Dermis microvascular lymphatic vessel endothelial cell (primary cell): ENCODE data around the gene RAB11FIP3. TPM values are rescaled to one million over a fixed set of nuclear protein-coding genes. Genes with fewer than 3 reads are reported as not detected.
"Not testable (repeated sequence)": the region's sequence is repeated elsewhere in the genome, so short reads cannot be mapped to it uniquely, and the experiment has no call there.

Experiments used
- DNase-seq, 2 donors: peaks; one replicate each; pipeline versions ENCODE4 v3.0.0 to v3.0.0-alpha.2; 2010; ENCODE audit warnings: low read depth in 2 of 2
- total RNA-seq: library from RNA; depleted of rRNA; stranded (reverse); fragments of >200 nt; gene quantifications from 2 replicates; pipeline ENCODE4 v1.2.1, GENCODE V29; 2014

Gene RAB11FIP3
- total RNA-seq, 1 donor from 2014 or later: 19.0 TPM

DNA sequence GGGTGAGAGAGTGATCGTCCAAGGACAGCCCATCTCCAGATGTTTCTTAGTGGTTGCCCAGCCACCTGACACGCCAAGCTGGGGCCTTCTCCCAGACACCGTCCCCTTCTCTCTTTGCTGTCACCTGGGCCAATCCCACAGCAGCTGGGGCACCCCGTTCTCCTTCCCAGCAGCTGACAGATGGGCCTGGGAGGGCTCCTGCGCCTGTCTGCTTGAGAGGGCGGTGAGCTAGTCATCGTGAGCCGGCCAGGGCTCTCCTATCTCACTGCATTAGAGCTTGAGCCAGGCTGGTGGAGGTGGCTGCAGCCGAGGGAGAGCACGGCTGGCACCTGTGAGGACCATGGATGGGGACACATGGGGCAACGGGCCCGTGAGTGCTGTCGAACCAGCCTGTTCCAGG is 41.2 kb downstream of the RAB11FIP3 start:
- no peak for DNase-seq

DNA sequence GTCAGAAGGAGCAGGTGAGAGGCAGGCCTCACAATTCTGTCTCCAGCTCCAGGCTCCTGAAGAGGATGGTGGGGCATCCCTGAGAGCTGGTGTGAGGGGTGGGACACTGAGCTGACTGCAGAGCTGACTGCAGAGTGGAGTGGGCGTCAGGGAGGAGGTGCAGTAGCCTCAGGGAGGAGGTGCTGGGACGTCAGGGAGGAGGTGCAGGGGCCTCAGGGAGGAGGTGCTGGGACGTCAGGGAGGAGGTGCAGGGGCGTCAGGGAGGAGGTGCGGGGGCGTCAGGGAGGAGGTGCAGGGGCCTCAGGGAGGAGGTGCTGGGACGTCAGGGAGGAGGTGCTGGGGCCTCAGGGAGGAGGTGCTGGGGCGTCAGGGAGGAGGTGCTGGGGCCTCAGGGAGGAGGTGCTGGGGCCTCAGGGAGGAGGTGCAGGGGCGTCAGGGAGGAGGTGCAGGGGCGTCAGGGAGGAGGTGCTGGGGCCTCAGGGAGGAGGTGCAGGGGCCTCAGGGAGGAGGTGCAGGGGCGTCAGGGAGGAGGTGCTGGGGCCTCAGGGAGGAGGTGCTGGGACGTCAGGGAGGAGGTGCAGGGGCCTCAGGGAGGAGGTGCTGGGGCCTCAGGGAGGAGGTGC is 41.9 kb downstream of the RAB11FIP3 start:
- not testable (repeated sequence) for DNase-seq

DNA sequence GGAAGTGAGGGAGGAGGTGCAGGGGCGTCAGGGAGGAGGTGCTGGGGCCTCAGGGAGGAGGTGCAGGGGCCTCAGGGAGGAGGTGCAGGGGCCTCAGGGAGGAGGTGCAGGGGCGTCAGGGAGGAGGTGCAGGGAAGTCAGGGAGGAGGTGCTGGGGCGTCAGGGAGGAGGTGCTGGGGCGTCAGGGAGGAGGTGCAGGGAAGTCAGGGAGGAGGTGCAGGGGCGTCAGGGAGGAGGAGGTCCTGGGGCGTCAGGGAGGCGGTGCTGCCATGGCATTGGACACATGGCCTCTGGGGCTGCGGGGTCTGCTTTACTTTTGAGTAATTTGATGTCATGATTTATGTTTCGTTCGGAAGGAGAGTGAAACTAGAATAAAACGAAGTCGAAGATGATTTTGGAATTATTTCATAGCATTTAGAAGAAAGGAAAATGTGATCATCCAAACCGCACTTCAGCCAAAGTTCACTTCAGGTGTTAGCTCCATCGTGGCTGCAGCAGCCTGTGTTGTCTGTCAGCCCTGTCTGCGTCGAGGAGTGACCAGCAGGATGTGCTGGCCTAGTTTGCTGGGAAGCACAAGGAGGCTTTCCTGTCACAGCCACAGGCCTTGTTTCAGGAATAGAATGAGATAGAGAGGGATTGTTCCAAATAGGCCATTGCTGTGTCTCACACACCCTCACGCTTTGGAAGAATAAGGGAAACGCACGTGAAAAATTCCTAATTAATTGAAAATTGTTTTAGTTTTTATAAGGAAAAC is 42.8 kb downstream of the RAB11FIP3 start:
- no peak for DNase-seq

DNA sequence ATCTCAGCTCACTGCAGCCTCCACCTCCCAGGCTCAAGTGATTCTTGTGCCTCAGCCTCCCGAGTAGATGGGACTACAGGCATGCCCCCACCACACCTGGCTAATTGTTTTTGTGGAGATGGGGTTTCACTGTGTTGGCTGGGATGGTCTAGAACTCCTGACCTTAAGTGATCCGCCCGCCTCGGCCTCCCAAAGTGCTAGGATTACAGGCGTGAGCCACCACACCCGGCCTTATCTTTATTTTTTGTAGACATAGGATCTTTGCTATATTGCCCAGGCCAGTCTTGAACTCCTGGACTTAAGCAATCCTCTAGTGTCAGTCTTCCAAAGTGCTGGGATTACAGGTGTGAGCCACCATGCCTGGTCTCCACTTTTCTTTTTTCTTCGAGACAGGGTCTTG is 44.0 kb downstream of the RAB11FIP3 start:
- not testable (repeated sequence) for DNase-seq

DNA sequence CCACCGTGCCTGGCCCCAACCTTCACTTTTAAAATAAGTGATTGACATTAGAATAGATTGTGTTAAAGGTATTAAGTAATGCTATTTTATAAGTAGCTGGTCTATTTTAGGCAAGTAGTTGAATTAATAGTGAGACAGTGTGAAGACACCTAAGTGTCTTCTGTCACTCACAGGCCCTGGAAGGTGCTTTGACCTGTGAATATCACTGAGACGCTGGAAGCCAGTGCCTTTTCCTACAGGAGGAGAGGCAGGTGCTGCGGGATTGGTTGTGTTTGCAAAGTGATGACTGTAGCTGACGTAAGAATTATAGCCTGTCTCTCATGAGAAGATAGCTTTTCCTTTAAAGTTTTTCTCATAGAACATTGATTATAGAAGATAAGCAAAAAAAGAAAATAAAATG is 45.0 kb downstream of the RAB11FIP3 start:
- DNase-seq: no peak

DNA sequence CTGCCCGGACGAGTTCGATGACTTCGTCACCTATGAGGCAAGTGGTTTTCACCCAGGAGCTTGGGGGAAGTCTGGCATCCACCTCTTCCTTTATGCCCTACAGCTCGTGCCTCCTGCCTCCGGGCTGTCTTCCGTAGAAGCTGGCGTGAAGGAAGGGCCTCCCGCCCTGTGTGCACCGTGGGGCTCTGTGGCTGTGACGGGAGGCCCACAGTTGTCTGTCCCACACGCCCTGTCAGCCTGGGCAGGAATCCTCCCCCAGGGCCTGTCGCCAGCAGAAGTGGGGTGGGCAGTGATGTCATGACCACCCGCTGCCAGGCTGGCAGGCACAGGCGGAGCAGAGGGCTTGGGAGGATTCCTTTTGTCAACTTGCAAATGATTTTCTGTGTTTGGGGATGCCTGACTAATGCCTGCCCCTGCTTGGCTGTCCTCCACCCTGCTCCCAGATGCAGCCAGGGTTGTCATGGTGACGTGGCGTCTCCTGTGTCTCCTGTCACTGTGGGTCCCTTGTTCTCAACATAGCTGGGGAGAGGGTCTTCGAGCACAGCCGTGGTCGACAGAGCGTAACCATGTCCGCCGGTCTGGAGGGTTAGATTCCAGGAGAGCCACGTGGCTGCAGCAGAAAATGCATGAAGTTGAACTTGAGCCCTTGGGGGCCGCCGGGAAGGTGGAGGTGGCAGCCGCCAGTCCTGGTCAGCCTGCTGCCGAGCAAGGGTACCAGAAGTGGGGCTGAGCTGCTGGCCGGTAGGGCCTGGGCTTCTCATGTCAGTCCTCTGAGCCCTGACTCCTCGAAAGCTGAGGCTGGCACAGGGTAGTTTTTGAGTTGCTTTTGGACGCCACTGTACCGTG is 46.1 kb downstream of the RAB11FIP3 start:
- DNase-seq: no peak

DNA sequence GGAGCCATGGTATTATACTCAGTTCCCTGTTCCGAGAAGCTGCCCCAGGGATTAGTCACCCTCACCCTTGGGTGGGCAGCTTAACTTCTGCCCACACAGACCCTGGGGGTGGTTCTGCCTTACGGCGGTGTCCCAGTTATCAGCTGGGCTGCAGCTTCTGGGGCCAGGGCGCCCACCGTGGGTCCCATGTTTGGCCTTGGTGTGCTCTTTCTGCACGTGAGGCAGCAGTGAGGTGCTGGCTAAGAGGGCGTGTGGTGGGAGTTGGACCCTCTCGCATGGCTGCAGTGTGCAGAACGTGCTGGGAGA is 46.7 kb downstream of the RAB11FIP3 start:
- DNase-seq: no peak

DNA sequence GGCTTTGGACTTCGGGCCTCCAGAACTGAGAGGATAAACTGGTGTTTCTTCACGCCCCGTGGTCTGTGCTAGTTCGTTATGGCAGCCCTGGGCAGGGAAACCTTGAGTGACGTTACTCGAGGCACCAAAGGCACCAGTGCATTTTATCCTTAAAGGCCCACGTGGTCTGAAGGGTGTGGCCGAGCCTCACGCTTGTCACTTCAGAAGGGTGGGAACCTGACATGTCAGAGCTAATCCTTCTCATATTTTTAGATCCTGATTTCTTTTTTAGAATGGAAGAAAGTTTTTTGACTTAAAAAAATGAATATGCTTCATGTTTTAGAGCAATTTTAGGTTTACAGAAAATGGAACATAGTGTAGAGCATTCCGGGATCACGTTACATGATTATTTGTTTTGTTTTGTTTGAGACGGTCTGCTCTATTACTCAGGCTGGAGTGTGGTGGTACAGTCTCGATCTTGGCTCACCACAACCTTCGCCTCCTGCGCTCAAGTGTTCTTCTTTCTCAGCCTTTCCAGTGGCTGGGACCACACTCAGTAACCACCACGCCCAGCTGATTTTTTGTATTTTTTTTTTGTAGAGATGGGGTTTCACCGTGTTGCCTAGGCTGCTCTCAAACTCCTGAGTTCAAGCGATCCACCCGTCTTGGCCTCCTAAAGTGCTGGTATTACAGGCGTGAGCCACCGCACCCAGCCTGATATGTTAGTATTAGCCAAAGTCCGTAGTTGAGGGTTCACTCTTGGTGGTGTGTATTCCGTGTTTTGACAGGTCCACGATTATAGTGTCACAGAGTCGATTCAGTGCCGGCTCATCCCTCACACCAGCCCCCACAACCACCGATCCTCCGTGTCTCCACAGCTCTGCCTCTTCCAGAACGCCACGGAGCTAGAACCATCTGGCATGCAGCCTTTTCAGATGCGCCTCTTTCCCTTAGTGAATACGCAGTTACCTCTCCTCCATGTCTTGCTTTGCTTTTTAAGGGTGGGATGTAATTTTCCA is 47.9 kb downstream of the RAB11FIP3 start:
- DNase-seq: no peak

DNA sequence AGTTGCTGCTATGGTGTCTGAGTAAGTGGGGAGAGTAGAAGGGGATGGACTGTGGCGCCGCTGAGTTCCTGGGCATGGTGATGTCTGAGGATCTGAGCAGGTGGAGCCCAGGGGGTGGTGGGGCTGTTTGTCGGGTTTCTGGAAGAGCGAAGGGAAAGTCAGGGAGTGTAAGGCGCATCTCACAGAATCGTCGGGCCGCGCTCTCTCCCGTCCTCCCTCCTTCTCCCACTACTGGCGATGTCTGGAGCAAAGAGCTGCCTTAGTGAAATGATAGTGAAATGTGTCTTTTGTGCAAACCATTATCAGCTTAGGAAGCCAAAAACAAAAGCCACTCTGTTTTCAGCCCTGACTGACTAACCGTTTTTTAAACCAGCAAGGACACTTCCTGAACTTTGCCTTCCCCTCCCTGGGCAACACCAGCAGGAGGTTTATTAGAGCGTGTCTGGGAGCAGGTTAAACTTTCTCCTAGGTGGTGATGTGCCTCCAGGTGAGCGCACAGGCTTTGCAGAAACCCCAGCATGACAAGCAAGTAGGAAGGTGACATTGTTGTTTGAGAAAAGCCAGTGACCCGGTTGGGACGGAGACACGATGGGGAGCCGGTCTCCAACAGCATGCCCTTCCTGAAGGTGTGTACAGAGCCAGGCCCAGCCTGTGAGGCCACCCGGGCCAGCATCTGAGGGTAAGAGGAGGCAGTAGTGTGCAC is 49.1 kb downstream of the RAB11FIP3 start:
- no peak for DNase-seq

DNA sequence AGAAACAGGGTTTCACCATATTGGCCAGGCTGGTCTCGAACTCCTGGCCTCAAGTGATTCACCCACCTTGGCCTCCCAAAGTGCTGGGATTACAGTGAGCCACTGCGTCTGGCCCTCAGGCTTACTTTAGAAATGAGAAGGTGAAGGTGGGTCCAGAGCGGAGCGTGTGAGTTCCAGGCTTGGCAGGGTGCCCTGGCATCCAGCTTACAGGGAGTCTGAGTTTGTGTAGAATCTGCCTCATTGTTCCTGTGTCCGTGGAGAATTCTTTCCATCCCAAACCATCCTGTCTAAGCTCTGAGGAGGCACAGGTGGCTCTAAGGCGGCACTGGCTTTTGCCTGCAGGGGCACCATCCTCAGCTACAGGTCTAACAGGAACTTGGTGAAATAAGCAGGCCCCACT is 50.6 kb downstream of the RAB11FIP3 start:
- peak in 1 of 2 donors; percentile 32 for DNase-seq

DNA sequence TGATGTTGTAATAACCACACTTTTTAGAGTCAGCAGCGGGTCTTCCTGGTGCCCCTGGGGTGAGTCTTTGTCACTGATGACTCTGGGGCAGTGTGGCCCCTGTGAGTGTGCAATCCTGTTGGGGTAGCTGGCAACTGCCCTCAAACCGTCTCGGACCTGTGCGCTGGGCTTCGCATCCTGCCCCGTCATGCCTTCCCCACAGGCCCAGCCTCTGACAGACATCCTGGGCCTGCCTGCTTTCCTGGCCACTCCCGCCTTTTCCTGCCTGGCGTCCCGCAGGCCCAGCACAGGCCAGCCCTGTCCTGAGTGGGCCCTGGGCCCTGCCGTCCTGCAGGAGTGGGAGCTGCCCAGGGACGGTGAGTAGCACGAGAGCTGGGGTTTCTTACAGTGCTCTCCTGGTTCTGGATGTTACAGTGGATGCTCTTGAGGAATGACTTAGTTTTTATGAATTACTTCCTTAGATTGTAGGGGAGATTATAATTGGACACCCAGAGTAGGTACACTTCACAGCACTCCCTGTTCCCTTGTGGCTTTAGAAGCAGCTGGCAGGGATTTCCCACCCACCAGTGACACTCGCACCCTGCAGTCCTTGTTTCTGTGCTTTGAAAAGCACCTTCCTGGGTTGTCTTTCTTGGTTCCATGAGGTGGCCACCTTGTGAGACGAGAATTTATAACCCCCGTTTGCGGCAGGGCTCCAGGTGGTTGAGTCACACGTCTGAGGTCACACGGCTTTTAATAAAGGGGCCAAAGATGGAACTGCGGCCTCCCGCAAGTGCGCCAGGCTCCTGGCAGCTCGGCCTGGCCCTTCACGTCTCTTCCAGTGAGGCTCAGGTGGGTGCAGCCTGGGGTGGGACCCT is 52.1 kb downstream of the RAB11FIP3 start:
- peak; percentile 36 to 74 for DNase-seq

DNA sequence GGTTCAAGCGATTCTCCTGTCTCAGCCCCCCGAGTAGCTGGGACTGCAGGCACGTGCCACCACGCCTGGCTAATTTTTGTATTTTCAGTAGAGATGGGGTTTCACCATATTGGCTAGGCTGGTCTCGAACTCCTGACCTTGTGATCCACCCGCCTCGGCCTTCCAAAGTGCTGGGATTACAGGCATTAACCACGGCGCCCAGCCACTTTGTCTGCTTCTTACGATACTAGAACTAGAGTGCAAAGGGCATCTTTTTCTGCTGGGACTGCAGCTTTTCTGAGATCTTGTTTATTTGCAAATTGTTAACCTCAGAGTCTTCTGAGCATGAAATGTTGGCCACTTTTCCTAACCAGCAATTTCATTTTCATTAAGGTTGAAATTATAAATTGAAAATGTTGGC is 52.8 kb downstream of the RAB11FIP3 start:
- DNase-seq: not testable (repeated sequence)

DNA sequence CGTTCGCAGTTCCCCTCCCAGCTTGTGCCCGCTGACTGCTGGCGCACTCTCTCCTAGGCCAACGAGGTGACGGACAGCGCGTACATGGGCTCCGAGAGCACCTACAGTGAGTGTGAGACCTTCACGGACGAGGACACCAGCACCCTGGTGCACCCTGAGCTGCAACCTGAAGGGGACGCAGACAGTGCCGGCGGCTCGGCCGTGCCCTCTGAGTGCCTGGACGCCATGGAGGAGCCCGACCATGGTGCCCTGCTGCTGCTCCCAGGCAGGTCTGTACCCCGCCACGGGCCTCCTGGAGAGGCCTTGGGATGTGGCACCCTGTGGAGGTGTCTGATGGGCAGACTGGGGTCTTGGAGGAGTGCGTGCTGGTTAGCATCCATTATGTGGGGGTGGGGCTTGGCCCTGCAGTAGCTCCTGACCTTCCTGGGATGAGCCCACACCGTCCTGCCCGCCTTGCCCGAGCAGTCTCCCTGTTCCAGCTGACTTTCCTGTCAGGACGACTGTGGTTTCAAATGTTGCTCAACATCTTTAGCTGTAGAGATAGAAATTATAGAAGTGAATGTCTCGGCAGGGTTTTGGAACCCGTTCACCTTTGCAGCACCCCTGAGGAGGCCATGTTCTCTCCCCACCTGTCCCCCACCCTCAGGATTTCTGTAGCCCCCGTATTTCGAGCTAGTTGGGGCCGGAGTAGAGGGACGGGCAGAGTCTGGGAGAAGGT is 57.2 kb downstream of the RAB11FIP3 start:
- no peak for DNase-seq

DNA sequence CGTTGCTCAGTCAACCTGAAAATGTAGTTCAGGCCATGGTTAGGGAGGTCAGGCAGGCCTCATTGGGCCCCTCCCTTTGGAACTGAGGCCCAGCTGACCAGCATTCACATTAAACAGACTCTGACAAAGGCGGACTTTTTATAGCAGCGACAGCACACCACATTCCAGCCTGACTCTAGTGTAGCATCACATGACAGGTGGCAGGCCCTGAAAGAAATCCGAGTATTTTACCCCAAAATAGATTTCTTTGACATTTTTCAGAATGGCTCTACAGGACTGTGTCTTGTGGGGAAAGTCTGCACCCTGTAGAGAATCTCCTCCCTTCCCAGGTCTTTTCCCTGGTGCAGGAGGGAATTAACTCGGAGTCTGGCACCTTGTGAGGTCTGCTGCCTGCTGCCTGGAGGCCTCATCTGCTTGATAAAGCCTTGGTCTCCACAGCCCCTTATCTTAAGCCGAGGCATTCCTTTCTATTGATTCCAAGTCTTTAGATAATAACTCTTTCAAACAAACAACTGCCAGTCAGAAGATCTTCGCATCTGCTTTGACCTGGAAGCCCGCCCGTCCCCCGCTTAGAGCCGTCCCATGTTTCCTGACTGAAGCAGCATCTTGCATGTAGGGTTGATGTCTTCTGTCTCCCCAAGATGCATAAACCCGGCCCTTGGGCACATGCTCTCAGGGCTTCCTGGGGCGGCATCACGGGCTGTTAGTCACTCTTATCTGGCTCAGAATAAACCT is 58.1 kb downstream of the RAB11FIP3 start:
- DNase-seq: no peak

DNA sequence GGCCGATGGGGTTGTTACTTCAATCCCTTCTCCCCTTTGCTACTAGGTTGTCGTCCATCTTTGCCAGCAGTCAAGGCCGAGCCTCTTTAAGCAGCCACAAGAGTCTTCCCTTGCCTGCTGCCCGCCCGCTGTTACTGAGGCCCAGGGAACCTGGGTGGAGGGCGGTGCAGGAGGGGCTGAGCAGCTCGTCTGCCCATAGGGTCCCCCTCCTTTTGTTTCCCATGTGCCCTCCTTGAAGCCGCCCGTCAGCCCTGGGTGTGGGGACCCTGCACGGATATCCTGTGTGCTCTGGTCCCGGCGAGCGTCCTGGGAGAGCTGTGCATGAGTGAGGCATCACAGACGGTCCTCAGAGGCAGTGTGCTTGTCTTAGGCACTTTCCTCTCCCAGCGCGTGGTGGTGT is 64.2 kb downstream of the RAB11FIP3 start:
- DNase-seq: no peak

DNA sequence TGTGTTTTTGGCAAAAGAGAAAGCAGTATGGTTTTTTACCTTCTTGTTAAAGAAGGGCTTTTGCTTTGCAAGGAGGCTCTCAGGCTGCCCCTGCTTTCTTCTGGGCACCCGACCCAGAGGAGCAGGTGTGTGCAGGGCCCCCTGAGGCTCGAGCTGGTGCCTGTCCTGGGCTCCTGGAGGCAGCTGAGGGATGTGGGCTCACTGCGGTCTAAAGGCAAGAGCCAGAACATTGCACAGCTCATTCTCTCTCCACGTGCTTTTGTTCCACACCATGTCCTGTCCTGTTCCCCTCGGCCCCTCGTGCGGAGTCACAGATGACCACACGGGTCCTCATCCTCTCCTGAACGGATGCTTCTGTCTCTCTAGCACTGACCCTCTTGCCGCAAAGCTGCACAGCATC is 65.3 kb downstream of the RAB11FIP3 start:
- no peak for DNase-seq

DNA sequence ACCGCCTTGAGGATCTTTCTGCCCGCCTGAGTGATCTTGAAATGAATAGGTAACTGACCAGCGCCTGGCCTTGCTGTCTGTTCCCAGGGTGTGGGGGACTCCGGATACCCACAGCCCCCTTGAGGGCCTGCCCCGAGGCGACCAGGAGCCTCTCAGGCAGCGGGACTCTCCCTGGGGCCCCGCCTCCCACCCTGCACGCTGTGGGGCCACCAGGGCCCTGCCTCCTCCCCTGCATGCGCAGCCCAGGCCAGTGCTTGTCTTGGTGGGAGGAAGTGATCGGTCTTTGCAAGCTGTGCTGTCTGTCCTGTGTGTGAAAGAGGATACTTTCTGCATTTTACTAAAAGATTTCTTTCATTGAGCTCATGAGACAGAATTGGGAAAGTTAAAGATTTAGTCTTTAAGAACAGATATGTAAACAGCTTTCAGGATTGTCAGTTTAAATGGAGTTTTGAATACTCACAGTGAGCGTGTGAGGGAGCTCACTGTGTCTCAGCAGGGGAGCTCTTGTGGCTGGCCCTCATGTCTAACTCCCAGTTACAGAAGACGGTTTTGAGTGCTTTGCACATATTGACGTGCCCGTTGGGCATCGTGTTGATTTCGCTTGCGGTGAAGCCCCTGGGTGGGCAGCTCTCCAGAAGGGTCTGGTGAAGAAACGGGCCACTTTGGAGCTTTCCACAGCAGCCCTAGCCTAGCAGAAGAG is 65.9 kb downstream of the RAB11FIP3 start:
- no peak for DNase-seq
